Kidney (tissue), 14 donors: ENCODE data around the gene LIN54. TPM values are rescaled to one million over a fixed set of nuclear protein-coding genes. Genes with fewer than 3 reads are reported as not detected.
A peak's percentile ranks its signal among the peaks of the same experiment; 100 is the strongest.

Source experiments
- DNase-seq, 5 donors: peaks; one replicate each; pipeline ENCODE4 v3.0.0-alpha.2; 2013 to 2020
- FAIRE-seq: peaks from 2 replicates; lab custom pipeline; 2012; peaks lifted over from hg19 to GRCh38; lab: Jason Lieb, UNC
- H3K27ac ChIP-seq, 2 donors: one replicate each; pipeline ENCODE4 v1.7.0; 2013; ENCODE audit warnings: low read depth in 2 of 2, low read length in 2 of 2, inconsistent platforms in 1 of 2
- H3K27me3 ChIP-seq: one replicate; pipeline ENCODE4 v1.7.1; 2013; ENCODE audit warnings: low read length, inconsistent platforms; ENCODE audit not compliant: control insufficient read depth, insufficient read depth
- H3K36me3 ChIP-seq, 3 donors: one replicate each; pipeline versions ENCODE4 v1.7.0 to v1.7.1; 2013; ENCODE audit warnings: low read length in 3 of 3, control low read depth in 1 of 3, inconsistent platforms in 1 of 3; ENCODE audit not compliant: insufficient read depth in 3 of 3, control insufficient read depth in 2 of 3
- H3K4me1 ChIP-seq, 3 donors: one replicate each; pipeline versions ENCODE4 v1.7.0 to v1.7.1; 2013; ENCODE audit warnings: low read length in 3 of 3, inconsistent platforms in 1 of 3, low read depth in 1 of 3; ENCODE audit not compliant: control insufficient read depth in 2 of 3, insufficient read depth in 2 of 3
- H3K4me3 ChIP-seq, 3 donors: one replicate each; pipeline versions ENCODE4 v1.7.0 to v1.8.1; 2013; ENCODE audit warnings: low read length in 3 of 3, control low read depth in 1 of 3, inconsistent platforms in 1 of 3
- H3K9ac ChIP-seq, 3 donors: one replicate each; pipeline versions ENCODE4 v1.7.0 to v1.7.1; 2013; ENCODE audit warnings: low read length in 3 of 3, control low read depth in 1 of 3, inconsistent platforms in 1 of 3
- H3K9me3 ChIP-seq, 3 donors: one replicate each; pipeline versions ENCODE4 v1.7.0 to v1.7.1; 2013; ENCODE audit warnings: low read length in 3 of 3, control low read depth in 1 of 3, inconsistent platforms in 1 of 3; ENCODE audit not compliant: control insufficient read depth in 2 of 3, insufficient read depth in 1 of 3
- intact Hi-C: fragments of 100-400 bp; cut with DNase I; formaldehyde crosslinking; loops from one replicate; pipeline ENCODE4 v1.11.1; 2022
- polyA plus RNA-seq: library from polyadenylated mRNA; stranded (reverse); fragments of 350-450 nt; fragmentation: Illumina TruSeq; extraction: RNeasy Lipid Tissue Mini Kit (QIAGEN cat#74804); gene quantifications from one replicate; pipeline ENCODE4 v1.2.3, GENCODE V29; 2014; ENCODE audit warnings: low read depth, low replicate concordance; ENCODE audit not compliant: insufficient read depth
- total RNA-seq: library from RNA; stranded (reverse); fragmentation: NEBNext Ultra II Directional; extraction: Animal tissue kit (Norgen Biotek cat#: 25700); gene quantifications from one replicate; pipeline ENCODE4 v1.2.1, GENCODE V29; 2021
- TF ChIP-seq, protein P1 (sequence below): IDR thresholded peaks from 3 replicates; pipeline ENCODE4 v1.5.1; 2012; ENCODE audit warnings: mild to moderate bottlenecking, moderate library complexity, borderline replicate concordance; ENCODE audit not compliant: insufficient read depth; ENCODE audit errors: extremely low read depth
- donor health status: control.
- donor health status: control.
- donor health status: control.
- donor health status: control.
- donor health status: control.
- donor health status: DM: yes; HTN: yes; CAD: no.
- donor health status: Normal renal cell carcinoma (clear cell type).

Gene LIN54
- total and polyA plus RNA-seq, 2 donors from 2014 or later = 2.4 to 11.9 TPM

GRCh38 chr4:83022724-83023450 is 12.3 kb upstream of the LIN54 start:
- intact Hi-C loops = no loop called here
- Histone ChIP-seq H3K27me3 (no peaks in the 10 kb centered on the region), H3K9ac (no peak overlapping the region), H3K36me3 (no peaks in the 10 kb centered on the region), H3K4me3 (no peak overlapping the region), H3K27ac (no peak overlapping the region), H3K9me3 (no peaks in the 10 kb centered on the region), H3K4me1 (no peaks in the 10 kb centered on the region)
- TF ChIP-seq, protein P1, sequence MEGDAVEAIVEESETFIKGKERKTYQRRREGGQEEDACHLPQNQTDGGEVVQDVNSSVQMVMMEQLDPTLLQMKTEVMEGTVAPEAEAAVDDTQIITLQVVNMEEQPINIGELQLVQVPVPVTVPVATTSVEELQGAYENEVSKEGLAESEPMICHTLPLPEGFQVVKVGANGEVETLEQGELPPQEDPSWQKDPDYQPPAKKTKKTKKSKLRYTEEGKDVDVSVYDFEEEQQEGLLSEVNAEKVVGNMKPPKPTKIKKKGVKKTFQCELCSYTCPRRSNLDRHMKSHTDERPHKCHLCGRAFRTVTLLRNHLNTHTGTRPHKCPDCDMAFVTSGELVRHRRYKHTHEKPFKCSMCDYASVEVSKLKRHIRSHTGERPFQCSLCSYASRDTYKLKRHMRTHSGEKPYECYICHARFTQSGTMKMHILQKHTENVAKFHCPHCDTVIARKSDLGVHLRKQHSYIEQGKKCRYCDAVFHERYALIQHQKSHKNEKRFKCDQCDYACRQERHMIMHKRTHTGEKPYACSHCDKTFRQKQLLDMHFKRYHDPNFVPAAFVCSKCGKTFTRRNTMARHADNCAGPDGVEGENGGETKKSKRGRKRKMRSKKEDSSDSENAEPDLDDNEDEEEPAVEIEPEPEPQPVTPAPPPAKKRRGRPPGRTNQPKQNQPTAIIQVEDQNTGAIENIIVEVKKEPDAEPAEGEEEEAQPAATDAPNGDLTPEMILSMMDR = no peak
- FAIRE-seq (no peak), DNase-seq (no peak)

- Histone ChIP-seq H3K36me3 (no peaks in the 10 kb centered on the region), H3K27ac (no peak overlapping the region), H3K4me3 (no peak overlapping the region), H3K27me3 (no peaks in the 10 kb centered on the region), H3K9me3 (no peaks in the 10 kb centered on the region), H3K4me1 (no peaks in the 10 kb centered on the region), H3K9ac (no peak overlapping the region)
- no peak for FAIRE-seq
- TF ChIP-seq, protein P1 = no peak
- intact Hi-C loops = no loop called here
- no peak for DNase-seq
These were observed 9.3 kb upstream of the LIN54 start for GRCh38 chr4:83019794-83020494.

DNA sequence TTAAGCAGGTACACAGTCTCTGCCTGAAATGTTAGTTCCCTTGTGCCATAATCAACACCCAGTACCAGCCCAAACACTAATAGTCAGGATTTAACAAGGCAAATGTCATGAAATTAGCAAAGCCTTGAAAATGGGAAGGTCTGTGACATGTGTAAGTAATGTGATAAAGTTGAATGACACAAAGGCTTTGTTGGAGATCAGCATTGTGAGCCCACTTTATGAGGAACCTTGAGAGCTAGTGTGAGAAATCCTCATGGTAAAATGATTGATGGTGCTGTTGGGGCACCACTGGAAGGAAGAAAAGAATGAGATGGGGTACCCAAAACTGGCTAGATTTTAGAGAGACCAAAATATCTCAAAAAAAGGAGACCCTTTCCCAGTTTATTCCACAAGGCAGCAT is 3.3 kb upstream of the LIN54 start:
- no peaks in the 10 kb centered on the region for H3K36me3 ChIP-seq
- FAIRE-seq = no peak
- intact Hi-C loops = no loop called here
- H3K27me3 ChIP-seq = no peaks in the 10 kb centered on the region
- TF ChIP-seq, protein P1 = no peak
- H3K9me3 ChIP-seq = no peaks in the 10 kb centered on the region
- H3K9ac ChIP-seq = peak overlapping the region; percentile 90 to 98 (median 94)
- peak overlapping the region; percentile 98 to 100 (median 99) for H3K4me3 ChIP-seq
- H3K27ac ChIP-seq = peak overlapping the region in 1 of 2 donors; percentile 89
- DNase-seq = no peak
- peaks cover 0 to 14% (median 10%) of the 10 kb centered on the region in 3 donors for H3K4me1 ChIP-seq
